ENCODE measurements around the gene MS4A3.
"Not testable (repeated sequence)": the region's sequence is repeated elsewhere in the genome, so short reads cannot be mapped to it uniquely, and the experiment has no call there.

MS4A3 gene

DNA sequence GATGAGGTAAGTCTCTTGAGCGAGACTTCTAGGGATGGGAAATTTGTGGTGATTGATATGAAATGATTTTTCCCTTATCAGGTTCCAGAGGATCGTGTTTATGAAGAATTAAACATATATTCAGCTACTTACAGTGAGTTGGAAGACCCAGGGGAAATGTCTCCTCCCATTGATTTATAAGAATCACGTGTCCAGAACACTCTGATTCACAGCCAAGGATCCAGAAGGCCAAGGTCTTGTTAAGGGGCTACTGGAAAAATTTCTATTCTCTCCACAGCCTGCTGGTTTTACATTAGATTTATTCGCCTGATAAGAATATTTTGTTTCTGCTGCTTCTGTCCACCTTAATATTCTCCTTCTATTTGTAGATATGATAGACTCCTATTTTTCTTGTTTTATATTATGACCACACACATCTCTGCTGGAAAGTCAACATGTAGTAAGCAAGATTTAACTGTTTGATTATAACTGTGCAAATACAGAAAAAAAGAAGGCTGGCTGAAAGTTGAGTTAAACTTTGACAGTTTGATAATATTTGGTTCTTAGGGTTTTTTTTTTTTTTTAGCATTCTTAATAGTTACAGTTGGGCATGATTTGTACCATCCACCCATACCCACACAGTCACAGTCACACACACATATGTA is 39.1 kb downstream of the MS4A3 start:
- FAIRE-seq, result no peak

DNA sequence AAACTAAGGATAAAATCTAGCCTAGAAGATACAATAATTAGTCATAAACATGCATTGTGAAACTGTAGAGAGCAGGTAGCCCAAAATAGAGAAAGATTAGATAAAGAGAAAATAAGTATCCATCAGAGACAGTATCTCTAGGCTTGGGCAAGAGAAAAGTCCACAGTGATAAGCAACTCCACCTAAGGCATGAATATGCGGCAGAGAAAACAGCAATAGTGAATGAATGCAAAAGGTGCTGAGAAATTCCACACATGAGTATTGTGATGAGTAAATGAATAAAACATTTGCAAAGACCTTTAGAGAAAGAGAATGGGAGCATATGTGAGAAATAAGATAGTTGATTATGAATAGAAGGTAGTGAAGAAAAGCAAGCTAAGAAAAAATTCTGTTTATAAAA is 40.7 kb downstream of the MS4A3 start:
- FAIRE-seq, result no peak

DNA sequence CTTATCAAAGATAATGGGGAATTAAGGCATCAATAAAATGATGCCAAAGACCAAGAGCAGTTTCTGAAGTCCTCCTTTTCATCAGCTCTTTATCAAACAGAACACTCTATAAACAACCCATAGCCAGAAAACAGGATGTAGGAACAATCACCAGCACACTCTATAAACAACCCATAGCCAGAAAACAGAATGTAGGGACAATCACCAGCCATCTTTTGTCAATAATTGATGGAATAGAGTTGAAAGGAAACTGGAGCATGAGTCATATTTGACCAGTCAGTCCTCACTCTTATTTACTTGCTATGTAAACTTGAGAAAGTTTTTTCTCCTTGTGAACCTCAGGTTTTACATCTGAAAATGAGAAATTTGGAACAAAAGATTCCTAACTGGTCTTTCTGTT is 42.0 kb downstream of the MS4A3 start:
- no peak for FAIRE-seq

DNA sequence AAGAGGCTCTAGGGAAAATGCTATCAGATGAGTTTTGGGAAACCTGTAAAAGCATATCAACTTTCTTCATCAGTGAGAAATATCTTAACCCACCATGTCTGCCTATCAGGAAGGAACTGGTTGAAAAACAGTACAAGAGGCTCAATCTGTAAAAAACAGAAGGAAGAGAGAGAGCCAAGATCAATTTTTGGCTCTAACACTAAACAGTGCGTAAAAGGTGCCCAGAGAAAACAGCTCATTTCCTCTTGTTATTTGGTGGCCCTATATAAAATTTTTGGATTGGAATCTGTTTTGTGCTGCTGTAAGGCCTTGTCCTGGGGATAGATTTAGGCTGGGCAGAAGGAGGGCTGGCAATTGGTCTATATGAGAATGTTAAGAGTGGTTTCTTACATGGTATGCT is 44.1 kb downstream of the MS4A3 start:
- FAIRE-seq, result no peak

DNA sequence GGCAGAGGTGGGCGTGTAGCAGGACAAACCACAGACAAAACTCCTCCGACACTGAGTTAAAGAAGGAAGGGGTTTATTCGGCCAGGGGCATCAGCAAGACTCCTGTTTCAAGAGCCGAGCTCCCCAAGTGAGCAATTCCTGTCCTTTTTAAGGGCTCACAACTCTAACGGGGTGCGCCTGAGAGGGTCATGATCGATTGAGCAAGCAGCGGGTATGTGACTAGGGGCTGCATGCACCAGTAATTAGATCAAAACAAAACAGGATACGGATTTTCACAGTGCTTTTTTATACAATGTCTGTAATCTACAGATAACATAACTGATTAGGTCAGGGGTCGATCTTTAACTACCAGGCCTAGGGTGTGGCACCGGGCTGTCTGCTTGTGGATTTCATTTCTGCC is 44.9 kb downstream of the MS4A3 start:
- not testable (repeated sequence) for FAIRE-seq

DNA sequence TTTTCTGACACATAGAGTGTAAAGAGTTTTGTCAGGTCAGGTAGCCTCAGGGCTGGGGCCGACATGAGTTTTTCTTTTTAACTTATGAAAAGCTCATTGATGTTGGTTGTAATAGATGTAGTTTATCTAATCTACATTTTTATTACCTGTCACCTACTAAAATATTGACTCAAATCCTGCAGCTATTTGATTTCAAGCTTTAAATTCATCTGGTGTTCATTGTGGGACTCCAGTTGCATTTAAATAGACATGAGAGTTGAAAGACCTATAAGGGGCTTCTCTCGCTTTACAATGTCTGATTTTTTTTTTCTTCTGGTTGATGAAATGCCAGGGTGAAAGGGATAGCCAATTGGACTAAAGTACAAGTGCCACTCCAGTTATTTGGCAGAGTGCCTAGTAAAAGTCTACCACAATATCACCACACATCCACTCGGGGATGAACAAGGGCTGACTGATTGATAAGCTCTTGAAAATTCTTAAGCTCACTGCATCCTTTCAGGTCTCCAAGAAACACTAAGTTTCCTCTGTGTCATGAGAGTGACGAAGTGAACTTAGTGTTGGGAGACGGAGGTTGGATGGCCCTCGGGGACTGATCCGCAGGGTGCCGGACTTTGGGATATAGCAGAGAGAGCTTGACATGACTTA is 48.1 kb downstream of the MS4A3 start:
- not testable (repeated sequence) for FAIRE-seq

DNA sequence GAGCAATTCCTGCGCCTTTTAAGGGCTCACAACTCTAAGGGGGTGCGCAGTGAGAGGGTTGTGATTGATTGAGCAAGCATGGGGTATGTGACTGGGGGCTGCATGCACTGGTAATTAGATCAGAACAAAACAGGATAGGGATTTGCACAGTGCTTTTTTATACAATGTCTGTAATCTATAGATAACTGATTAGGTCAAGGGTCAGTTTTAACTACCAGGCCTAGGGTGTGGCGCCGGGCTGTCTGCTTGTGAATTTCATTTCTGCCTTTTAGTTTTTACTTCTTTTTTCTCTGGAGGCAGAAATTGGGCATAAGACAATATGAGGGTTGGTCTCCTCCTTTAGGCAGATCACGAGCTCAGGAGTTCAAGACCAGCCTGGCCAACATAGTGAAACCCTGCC is 52.2 kb downstream of the MS4A3 start:
- FAIRE-seq, result not testable (repeated sequence)

DNA sequence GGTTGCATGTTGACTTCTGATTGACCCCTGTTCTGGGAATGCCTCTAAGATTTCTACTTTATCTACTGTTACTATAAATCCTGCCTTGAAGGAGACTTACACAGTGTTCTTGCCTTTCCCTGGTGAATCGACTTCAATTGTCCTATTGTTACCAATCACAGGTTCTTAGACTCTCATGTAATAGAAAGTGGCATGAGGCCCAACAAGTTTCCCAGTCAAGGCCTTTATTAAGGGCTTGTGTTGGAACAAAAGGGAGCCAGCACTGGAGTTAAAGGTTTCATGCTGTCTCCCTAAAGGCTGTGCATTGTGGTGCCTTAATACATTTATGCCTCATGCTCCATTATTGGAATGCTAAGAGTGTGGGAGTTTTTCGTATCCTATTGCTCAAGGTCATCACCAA is 55.3 kb downstream of the MS4A3 start:
- FAIRE-seq, result no peak

DNA sequence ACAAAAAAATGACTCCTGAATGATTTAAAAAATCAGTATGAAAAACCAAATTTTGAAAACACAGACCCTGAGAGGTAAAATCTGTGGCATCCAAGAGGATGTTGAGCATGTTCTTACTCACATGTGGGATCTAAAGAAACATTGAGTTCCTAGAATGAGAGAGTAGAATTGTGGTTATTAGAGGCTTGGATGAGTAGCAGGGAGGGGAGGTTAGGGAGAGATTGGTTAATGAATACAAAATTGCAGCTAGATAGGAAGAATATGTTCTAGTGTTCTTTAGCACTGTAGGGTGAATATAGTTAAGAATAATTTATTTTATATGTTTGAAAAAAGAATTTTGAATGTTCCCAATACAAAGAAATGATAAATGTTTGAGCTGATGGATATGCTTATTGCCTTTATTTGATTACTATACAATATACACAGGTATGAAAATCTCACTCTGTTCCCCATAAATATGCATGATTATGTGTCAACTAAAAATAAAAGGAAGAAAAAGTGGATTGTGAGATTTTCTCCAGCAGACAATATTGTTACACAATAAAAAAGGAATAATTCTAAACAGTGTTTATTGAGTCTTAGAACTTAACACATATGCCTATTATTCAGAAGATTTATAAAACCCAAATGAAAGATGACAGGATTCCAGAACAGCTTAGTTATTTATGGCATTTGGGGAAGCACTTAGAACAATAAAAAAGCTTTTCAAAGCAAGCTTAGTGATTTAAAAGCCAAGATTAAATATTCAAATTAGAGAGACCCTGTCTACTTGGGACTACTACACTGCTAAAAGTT is 60.7 kb downstream of the MS4A3 start:
- no peak for FAIRE-seq

DNA sequence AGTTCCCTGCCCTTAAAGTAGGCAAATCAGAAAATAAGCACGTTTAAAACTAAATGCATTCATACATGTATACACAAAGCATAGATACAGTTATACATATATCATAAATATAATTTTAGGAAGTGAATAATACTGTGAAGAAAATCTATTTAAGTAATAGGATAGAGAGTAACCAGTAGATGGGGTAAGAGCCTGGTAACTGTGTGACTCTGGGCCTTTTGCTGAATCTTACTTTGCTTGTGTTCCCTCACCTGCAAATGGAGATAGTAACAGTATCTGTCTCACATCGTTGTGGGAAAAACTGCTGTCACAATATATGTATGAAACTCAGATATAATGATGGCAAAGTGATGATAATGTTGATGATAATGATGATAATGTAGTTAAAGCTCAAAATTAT is 61.9 kb downstream of the MS4A3 start:
- FAIRE-seq, result no peak

DNA sequence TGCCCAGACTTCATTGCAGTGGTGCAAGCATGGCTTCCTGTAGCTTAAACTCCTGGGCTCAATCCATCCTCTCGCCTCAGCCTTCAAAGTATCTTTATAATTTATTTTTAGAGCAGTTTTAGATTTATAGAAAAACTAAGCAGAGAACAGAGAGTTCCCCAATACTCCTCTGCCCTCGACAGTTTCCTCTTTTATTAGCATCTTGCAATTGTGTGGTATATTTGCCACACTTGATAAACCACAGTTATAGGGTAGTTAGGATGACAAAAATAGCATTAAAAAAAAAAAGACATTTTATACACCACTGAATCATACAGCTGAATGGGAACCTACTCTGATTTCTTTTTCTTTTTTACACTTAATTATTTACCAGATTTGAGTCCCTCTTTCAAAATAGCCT is 63.2 kb downstream of the MS4A3 start:
- no peak for FAIRE-seq

Data from TTC549 (cell line).